IPS-18c (cell line): ENCODE data around the gene NCLN.

ENCODE experiments used
- H3K4me3 ChIP-seq: 2 replicates; pipeline ENCODE4 v1.7.0; 2013; ENCODE audit warnings: low read depth, mild to moderate bottlenecking, low read length, moderate library complexity; ENCODE audit not compliant: insufficient read depth
- H3K9me3 ChIP-seq: one replicate; pipeline ENCODE4 v1.6.1; 2013; ENCODE audit warnings: mild to moderate bottlenecking, low read length, moderate library complexity; ENCODE audit not compliant: control insufficient read depth, insufficient read depth

NCLN gene

GRCh38 chr19:3175781-3176714 is 9.7 kb upstream of the NCLN start:
- H3K4me3 ChIP-seq = no peak overlapping the region

GRCh38 chr19:3176715-3177501 is 8.8 kb upstream of the NCLN start:
- Histone ChIP-seq H3K9me3 (peaks cover 2% of the 10 kb centered on the region), H3K4me3 (no peak overlapping the region)

More at GRCh38 chr19:3175781-3176714, 9.7 kb upstream of the NCLN start:
- H3K9me3 ChIP-seq = peaks cover 2% of the 10 kb centered on the region

GRCh38 chr19:3178377-3178972 is 7.3 kb upstream of the NCLN start, which contains the start of gene S1PR4:
TSS of gene S1PR4 (plus strand) at chr19:3178769. CDS start at chr19:3178793, 24 bp downstream.
- Histone ChIP-seq H3K4me3 (no peak within 1 kb of the TSS), H3K9me3 (peaks cover 2% of the 10 kb centered on the region)

GRCh38 chr19:3178973-3179738 is 6.6 kb upstream of the NCLN start:
- Histone ChIP-seq H3K9me3 (peaks cover 2% of the 10 kb centered on the region), H3K4me3 (no peak overlapping the region)

GRCh38 chr19:3179739-3180293 is 5.9 kb upstream of the NCLN start:
- peaks cover 2% of the 10 kb centered on the region for H3K9me3 ChIP-seq
- no peak overlapping the region for H3K4me3 ChIP-seq

GRCh38 chr19:3183721-3184641 is 1.7 kb upstream of the NCLN start:
- Histone ChIP-seq H3K9me3 (no peaks in the 10 kb centered on the region), H3K4me3 (no peak overlapping the region)

- Histone ChIP-seq H3K9me3 (no peaks in the 10 kb centered on the region), H3K4me3 (peak overlapping the region; percentile 97; the same call in 1 of the 2 replicates)
These were observed 776 bp upstream of the NCLN start for GRCh38 chr19:3184847-3185460.

- H3K4me3 ChIP-seq = peak overlapping the region; percentile 97
- H3K9me3 ChIP-seq = no peaks in the 10 kb centered on the region
These were observed 494 bp downstream of the NCLN start for GRCh38 chr19:3186160-3186688.

- H3K9me3 ChIP-seq = no peaks in the 10 kb centered on the region
- H3K4me3 ChIP-seq = peak overlapping the region; percentile 97
These were observed 1.3 kb downstream of the NCLN start for GRCh38 chr19:3186891-3187661.

GRCh38 chr19:3187662-3188511 is 2.2 kb downstream of the NCLN start:
- Histone ChIP-seq H3K9me3 (no peaks in the 10 kb centered on the region), H3K4me3 (no peak overlapping the region)

- Histone ChIP-seq H3K4me3 (no peak overlapping the region), H3K9me3 (no peaks in the 10 kb centered on the region)
These were observed 3.2 kb downstream of the NCLN start for GRCh38 chr19:3188627-3189596.

- H3K9me3 ChIP-seq = no peaks in the 10 kb centered on the region
- no peak overlapping the region for H3K4me3 ChIP-seq
These were observed 4.2 kb downstream of the NCLN start for GRCh38 chr19:3189702-3190469.
